Left ventricle myocardium inferior (tissue), 1 donor: ENCODE results near the gene DCUN1D4. TPM values are rescaled to one million over a fixed set of nuclear protein-coding genes. Genes with fewer than 3 reads are reported as not detected.
A peak's percentile ranks its signal among the peaks of the same experiment; 100 is the strongest.

ENCODE experiments used
- DNase-seq: peaks from one replicate; pipeline ENCODE4 v3.0.0-alpha.2; 2020
- H3K27ac ChIP-seq: fragments of 200-600 bp; replicated peaks from 2 replicates; pipeline ENCODE4 v1.8.0; 2021
- H3K27me3 ChIP-seq: fragments of 200-600 bp; 2 replicates; pipeline ENCODE4 v1.8.0; 2021; ENCODE audit warnings: low read depth
- H3K36me3 ChIP-seq: fragments of 200-600 bp; 2 replicates; pipeline ENCODE4 v1.8.0; 2021
- H3K4me1 ChIP-seq: fragments of 200-600 bp; 2 replicates; pipeline ENCODE4 v1.8.0; 2021
- H3K4me3 ChIP-seq: fragments of 200-600 bp; 2 replicates; pipeline ENCODE4 v1.8.0; 2021; ENCODE audit warnings: mild to moderate bottlenecking, moderate library complexity
- H3K9me3 ChIP-seq: fragments of 200-600 bp; replicated peaks from 2 replicates; pipeline ENCODE4 v1.8.0; 2021
- CTCF ChIP-seq: fragments of 200-600 bp; IDR thresholded peaks from 2 replicates; pipeline ENCODE4 v1.8.0; 2021; ENCODE audit warnings: antibody characterized with exemption, mild to moderate bottlenecking, borderline replicate concordance
- intact Hi-C: fragments of 100-400 bp; cut with micrococcal nuclease; formaldehyde crosslinking; loops from one replicate; pipeline ENCODE4 v1.11.0; 2022
- total RNA-seq: library from RNA; stranded (reverse); fragmentation: NEBNext Ultra II Directional; extraction: Animal tissue kit (Norgen Biotek cat#: 25700); gene quantifications from one replicate; pipeline ENCODE4 v1.2.1, GENCODE V29; 2021
- donor health status: DM: no; HTN: yes; CAD: no; lungs with severe emphysema.

Gene DCUN1D4
- total RNA-seq, 1 donor from 2014 or later: 45.0 TPM

GRCh38 chr4:51850294-51850693 is 7.3 kb downstream of the DCUN1D4 start:
- H3K4me1 ChIP-seq: peaks cover 83% of the 10 kb centered on the region
- H3K36me3 ChIP-seq: no peaks in the 10 kb centered on the region
- no peak overlapping the region for H3K27ac ChIP-seq
- H3K4me3 ChIP-seq: no peak overlapping the region
- H3K9me3 ChIP-seq: no peaks in the 10 kb centered on the region
- DNase-seq: no peak
- intact Hi-C loops: no loop called here
- no peaks in the 10 kb centered on the region for H3K27me3 ChIP-seq
- no peak for TF ChIP-seq CTCF

DNA sequence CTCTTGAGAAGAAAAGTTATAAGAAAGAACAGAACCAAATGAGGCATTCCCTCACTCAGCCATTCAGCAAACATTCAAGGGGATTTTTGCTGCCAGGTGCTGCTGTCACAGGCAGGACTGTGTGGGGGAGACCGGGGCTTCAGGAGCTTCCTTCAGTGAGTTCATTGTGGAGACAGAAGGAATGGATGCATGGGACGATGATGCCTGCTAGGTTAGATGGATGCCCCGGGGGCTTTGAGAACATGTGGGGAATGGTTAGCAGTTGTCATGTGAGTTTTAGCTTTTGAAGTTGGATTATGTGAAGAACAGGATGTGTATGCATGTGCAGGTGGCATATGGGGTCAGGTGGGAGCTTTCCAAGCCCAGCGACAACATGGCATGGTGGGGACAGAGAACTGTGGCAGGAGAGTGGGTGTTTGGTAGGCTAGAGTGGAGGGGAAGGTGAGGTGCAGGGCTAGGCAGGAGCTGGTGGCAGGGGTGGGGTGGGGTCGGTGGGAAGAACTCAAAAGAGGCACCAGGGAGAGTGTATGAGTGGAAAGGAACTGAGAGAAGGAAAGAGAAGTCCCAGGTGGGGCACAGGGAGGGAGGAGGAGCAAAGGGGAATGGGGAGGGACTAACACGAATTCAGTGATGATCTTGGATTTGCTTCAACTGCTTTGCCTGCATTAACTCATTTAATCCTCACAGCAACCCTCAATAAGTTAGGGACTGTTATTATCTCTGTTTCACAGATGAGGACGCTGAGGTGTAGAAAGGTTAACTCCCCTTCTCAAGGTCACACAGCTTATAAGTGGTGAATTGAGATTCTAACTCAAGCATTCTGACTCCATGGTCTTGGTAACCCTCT is 8.4 kb downstream of the DCUN1D4 start:
- peaks cover 86% of the 10 kb centered on the region for H3K4me1 ChIP-seq
- DNase-seq: no peak
- no peak for TF ChIP-seq CTCF
- H3K36me3 ChIP-seq: no peaks in the 10 kb centered on the region
- intact Hi-C loops: no loop called here
- no peaks in the 10 kb centered on the region for H3K9me3 ChIP-seq
- H3K27me3 ChIP-seq: no peaks in the 10 kb centered on the region
- H3K4me3 ChIP-seq: no peak overlapping the region
- peak overlapping the region; percentile 25 for H3K27ac ChIP-seq

- H3K4me1 ChIP-seq: peaks cover 87% of the 10 kb centered on the region
- intact Hi-C loops: no loop called here
- no peak for TF ChIP-seq CTCF
Measured at GRCh38 chr4:51851937-51852290, 9.0 kb downstream of the DCUN1D4 start.

GRCh38 chr4:51853027-51853682 is 10.2 kb downstream of the DCUN1D4 start:
- Histone ChIP-seq H3K4me1 (peaks cover 93% of the 10 kb centered on the region), H3K4me3 (no peak overlapping the region), H3K9me3 (no peaks in the 10 kb centered on the region), H3K27ac (peak overlapping the region; percentile 63), H3K36me3 (no peaks in the 10 kb centered on the region), H3K27me3 (no peaks in the 10 kb centered on the region)
- DNase-seq: no peak
- TF ChIP-seq CTCF: no peak
- intact Hi-C loops: no loop called here

More at GRCh38 chr4:51851937-51852290, 9.0 kb downstream of the DCUN1D4 start:
- Histone ChIP-seq H3K27me3 (no peaks in the 10 kb centered on the region), H3K36me3 (no peaks in the 10 kb centered on the region), H3K27ac (peak overlapping the region; percentile 25), H3K9me3 (no peaks in the 10 kb centered on the region), H3K4me3 (no peak overlapping the region)
- no peak for DNase-seq

DNA sequence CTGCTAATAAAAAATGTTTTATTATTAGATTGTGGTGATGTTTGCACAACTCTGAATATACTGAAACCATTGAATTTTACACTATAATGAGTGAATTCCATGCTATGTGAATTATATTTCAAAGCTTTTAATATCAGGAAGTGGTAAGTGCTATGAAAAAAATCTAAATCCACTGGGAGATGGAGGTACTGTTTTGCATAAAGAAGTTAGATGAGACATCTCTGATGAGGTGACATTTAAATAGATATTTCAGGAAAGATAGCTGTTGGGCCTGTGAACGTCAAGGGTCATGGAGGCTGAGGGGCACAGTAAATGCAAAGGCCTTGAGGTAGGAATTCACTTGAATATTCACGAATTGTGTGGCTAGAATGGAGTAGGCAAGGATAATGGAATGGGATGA is 12.3 kb downstream of the DCUN1D4 start:
- Histone ChIP-seq H3K9me3 (no peaks in the 10 kb centered on the region), H3K27me3 (no peaks in the 10 kb centered on the region), H3K4me1 (peaks cover 91% of the 10 kb centered on the region), H3K27ac (no peak overlapping the region), H3K36me3 (no peaks in the 10 kb centered on the region), H3K4me3 (no peak overlapping the region)
- no peak for TF ChIP-seq CTCF
- intact Hi-C loops: no loop called here
- no peak for DNase-seq
